Testis (tissue), 3 donors: ENCODE results near the gene OR52H1. TPM values are rescaled to one million over a fixed set of nuclear protein-coding genes. Genes with fewer than 3 reads are reported as not detected.

Experiments used
- DNase-seq: peaks from one replicate; pipeline ENCODE4 v3.0.0-alpha.2; 2019
- H3K27ac ChIP-seq, 2 donors: fragments of 200-600 bp; sonication (generic); one replicate each; pipeline ENCODE4 v1.5.1; 2019
- H3K27me3 ChIP-seq: fragments of 200-600 bp; sonication (generic); one replicate; pipeline ENCODE4 v1.5.1; 2019
- H3K36me3 ChIP-seq: fragments of 200-600 bp; sonication (generic); one replicate; pipeline ENCODE4 v1.5.1; 2017; ENCODE audit warnings: low read depth; ENCODE audit errors: missing control alignments
- H3K4me1 ChIP-seq: fragments of 200-600 bp; sonication (generic); one replicate; pipeline ENCODE4 v1.5.1; 2019
- H3K4me3 ChIP-seq, 2 donors: fragments of 200-600 bp; sonication (generic); one replicate each; pipeline ENCODE4 v1.5.1; 2017 to 2019
- H3K9me3 ChIP-seq: fragments of 200-600 bp; sonication (generic); one replicate; pipeline ENCODE4 v1.5.1; 2017
- POLR2A ChIP-seq: fragments of 450-650 bp; IDR thresholded peaks from one replicate; pipeline ENCODE4 v1.6.1; 2017; ENCODE audit warnings: antibody characterized with exemption, mild to moderate bottlenecking, moderate library complexity
- WGBS, 2 donors: methylation state at CpG; one replicate each; pipeline ENCODE4 v1.1.5; 2018; 5-methylcytosine and 5-hydroxymethylcytosine counted together
- intact Hi-C: fragments of 100-400 bp; cut with DNase I; formaldehyde crosslinking; loops from one replicate; pipeline ENCODE4 v1.15.1; 2023; ENCODE audit warnings: low total_unique reads
- polyA plus RNA-seq: library from polyadenylated mRNA; stranded (reverse); fragments of 350-450 nt; fragmentation: Illumina TruSeq; extraction: RNeasy Lipid Tissue Mini Kit (QIAGEN cat#74804); gene quantifications from one replicate; pipeline ENCODE4 v1.2.3, GENCODE V29; 2014; ENCODE audit warnings: low read depth, low replicate concordance; ENCODE audit not compliant: insufficient read depth
- total RNA-seq, 2 donors: library from RNA; depleted of rRNA; stranded (reverse); fragments of >200 nt; gene quantifications; one replicate each; pipeline ENCODE4 v1.2.3, GENCODE V29; 2016
- TF ChIP-seq, protein P1 (sequence below), 3 experiments: fragments of 450-650 bp in 2 of 3; fragments of 200-600 bp in 1 of 3; sonication (generic) in 1 of 3; IDR thresholded peaks; one replicate each; pipeline ENCODE4 v1.5.1; 2016 to 2019; ENCODE audit warnings: antibody characterized with exemption in 3 of 3, mild to moderate bottlenecking in 2 of 3, moderate library complexity in 1 of 3

Gene OR52H1
- total and polyA plus RNA-seq, 3 donors from 2014 or later = 1.4 to 1.9 TPM; not detected in 1

GRCh38 chr11:5541427-5541826 is 6.9 kb downstream of the OR52H1 start:
- TF ChIP-seq, protein P1, sequence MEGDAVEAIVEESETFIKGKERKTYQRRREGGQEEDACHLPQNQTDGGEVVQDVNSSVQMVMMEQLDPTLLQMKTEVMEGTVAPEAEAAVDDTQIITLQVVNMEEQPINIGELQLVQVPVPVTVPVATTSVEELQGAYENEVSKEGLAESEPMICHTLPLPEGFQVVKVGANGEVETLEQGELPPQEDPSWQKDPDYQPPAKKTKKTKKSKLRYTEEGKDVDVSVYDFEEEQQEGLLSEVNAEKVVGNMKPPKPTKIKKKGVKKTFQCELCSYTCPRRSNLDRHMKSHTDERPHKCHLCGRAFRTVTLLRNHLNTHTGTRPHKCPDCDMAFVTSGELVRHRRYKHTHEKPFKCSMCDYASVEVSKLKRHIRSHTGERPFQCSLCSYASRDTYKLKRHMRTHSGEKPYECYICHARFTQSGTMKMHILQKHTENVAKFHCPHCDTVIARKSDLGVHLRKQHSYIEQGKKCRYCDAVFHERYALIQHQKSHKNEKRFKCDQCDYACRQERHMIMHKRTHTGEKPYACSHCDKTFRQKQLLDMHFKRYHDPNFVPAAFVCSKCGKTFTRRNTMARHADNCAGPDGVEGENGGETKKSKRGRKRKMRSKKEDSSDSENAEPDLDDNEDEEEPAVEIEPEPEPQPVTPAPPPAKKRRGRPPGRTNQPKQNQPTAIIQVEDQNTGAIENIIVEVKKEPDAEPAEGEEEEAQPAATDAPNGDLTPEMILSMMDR (IDR thresholded peaks at IDR 0.05) = no peak
- TF ChIP-seq POLR2A = no peak
- Histone ChIP-seq H3K27ac (no peak overlapping the region), H3K36me3 (no peaks in the 10 kb centered on the region), H3K4me3 (no peak overlapping the region), H3K4me1 (no peaks in the 10 kb centered on the region), H3K27me3 (no peaks in the 10 kb centered on the region), H3K9me3 (no peaks in the 10 kb centered on the region)
- intact Hi-C loops = no loop called here
- 30 to 55% methylated on average over 1 of the region's 1 CpG for WGBS, 2 donors
- DNase-seq = no peak

GRCh38 chr11:5536482-5536881 is 11.9 kb downstream of the OR52H1 start:
- Histone ChIP-seq H3K9me3 (no peaks in the 10 kb centered on the region), H3K27ac (no peak overlapping the region), H3K4me1 (no peaks in the 10 kb centered on the region), H3K36me3 (no peaks in the 10 kb centered on the region), H3K27me3 (no peaks in the 10 kb centered on the region), H3K4me3 (no peak overlapping the region)
- no peak for DNase-seq
- intact Hi-C loops = no loop called here
- TF ChIP-seq, protein P1 (IDR thresholded peaks at IDR 0.05) = no peak
- TF ChIP-seq POLR2A = no peak

- H3K9me3 ChIP-seq = no peaks in the 10 kb centered on the region
- H3K27ac ChIP-seq = no peak overlapping the region
- H3K4me3 ChIP-seq = no peak overlapping the region
- no peaks in the 10 kb centered on the region for H3K36me3 ChIP-seq
- no peaks in the 10 kb centered on the region for H3K4me1 ChIP-seq
- no peak for DNase-seq
- TF ChIP-seq POLR2A = no peak
- TF ChIP-seq, protein P1 (IDR thresholded peaks at IDR 0.05) = no peak
- 68 to 70% methylated on average over 1 of the region's 1 CpG for WGBS, 2 donors
- intact Hi-C loops = no loop called here
- H3K27me3 ChIP-seq = no peaks in the 10 kb centered on the region
Observed at GRCh38 chr11:5534046-5534445, 14.3 kb downstream of the OR52H1 start.

DNA sequence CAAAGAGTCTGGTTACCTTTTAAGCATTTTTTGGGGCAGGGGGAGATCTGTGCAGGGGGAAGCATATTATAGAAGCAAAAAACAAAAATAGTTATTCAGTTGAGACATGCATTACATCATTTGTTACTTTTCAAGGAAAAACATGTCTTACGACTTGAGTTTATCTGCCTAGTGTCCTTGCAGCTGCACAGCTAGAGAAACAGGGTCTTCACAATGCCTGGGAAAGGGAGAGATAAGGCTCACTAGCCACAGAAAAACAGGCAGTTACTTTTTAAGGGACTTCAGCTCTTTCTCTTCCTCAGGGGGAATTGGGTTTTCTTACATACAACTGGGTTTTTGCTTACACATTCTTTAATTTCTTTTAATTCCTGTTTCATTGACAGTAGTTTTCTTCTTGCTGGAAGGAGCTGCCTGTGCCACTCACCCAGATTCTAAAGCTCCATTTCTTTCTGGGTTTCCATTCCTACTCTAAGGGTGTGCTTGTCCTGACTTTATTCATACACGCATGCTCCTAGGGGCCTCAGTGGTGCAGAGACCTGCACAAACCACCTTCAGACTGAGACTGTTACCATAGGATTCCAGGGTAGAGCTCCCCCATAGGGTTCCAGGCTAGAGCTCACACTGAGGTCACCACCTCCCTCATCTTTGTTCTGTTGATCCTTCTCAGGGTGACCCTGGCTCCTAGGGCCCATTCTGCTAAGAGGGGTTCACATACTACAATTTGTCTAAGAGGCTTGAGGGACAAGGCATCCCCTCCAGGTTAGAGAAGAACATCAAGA is 17.1 kb downstream of the OR52H1 start:
- H3K9me3 ChIP-seq = no peaks in the 10 kb centered on the region
- no peak for DNase-seq
- intact Hi-C loops = no loop called here
- TF ChIP-seq, protein P1 (IDR thresholded peaks at IDR 0.05) = no peak
- TF ChIP-seq POLR2A = no peak
- no peaks in the 10 kb centered on the region for H3K27me3 ChIP-seq
- no peak overlapping the region for H3K27ac ChIP-seq
- whole genome bisulfite sequencing, 2 donors = 46 to 53% methylated on average over 2 of the region's 2 CpGs
- H3K4me1 ChIP-seq = no peaks in the 10 kb centered on the region
- no peak overlapping the region for H3K4me3 ChIP-seq
- no peaks in the 10 kb centered on the region for H3K36me3 ChIP-seq

- no peak for TF ChIP-seq POLR2A
- TF ChIP-seq, protein P1 (IDR thresholded peaks at IDR 0.05) = no peak
- Histone ChIP-seq H3K27me3 (no peaks in the 10 kb centered on the region), H3K4me3 (no peak overlapping the region), H3K4me1 (no peaks in the 10 kb centered on the region), H3K9me3 (no peaks in the 10 kb centered on the region), H3K36me3 (no peaks in the 10 kb centered on the region), H3K27ac (no peak overlapping the region)
- WGBS, 2 donors = 25 to 36% methylated on average over 1 of the region's 1 CpG
- no peak for DNase-seq
- intact Hi-C loops = no loop called here
Observed at GRCh38 chr11:5528495-5528894, 19.8 kb downstream of the OR52H1 start.
